HCT116 (cell line): ENCODE data around the gene CBFA2T2.

Source experiments
- CEBPB ChIP-seq: IDR thresholded peaks from 2 replicates; pipeline ENCODE4 v1.6.1; 2012; ENCODE audit warnings: low read depth
- EZH2 ChIP-seq: fragments of 200-600 bp; sonication (generic); IDR thresholded peaks from 2 replicates; pipeline ENCODE4 v1.6.1; 2017; ENCODE audit warnings: antibody characterized with exemption, mixed run types
- JUND ChIP-seq: IDR thresholded peaks from 2 replicates; pipeline ENCODE4 v1.6.1; 2012
- POLR2AphosphoS5 ChIP-seq: IDR thresholded peaks from 2 replicates; pipeline ENCODE4 v1.6.1; 2011; ENCODE audit warnings: mild to moderate bottlenecking, low read depth, low read length, moderate library complexity
- SIN3A ChIP-seq: IDR thresholded peaks from 2 replicates; pipeline ENCODE4 v1.6.1; 2012; ENCODE audit warnings: low read depth
- ZFX ChIP-seq: fragments of 450-650 bp; IDR thresholded peaks from 2 replicates; pipeline ENCODE4 v1.6.1; 2017
- TF ChIP-seq, protein P1 (sequence below), 3 experiments: fragments of 200-600 bp in 1 of 3; sonication (generic) in 1 of 3; IDR thresholded peaks in 2 of 3; conservative IDR thresholded peaks in 1 of 3; 2 replicates each; pipeline ENCODE4 v1.5.1; 2012 to 2017; ENCODE audit warnings: low read depth in 2 of 3, low read length in 2 of 3, antibody characterized with exemption in 1 of 3, borderline replicate concordance in 1 of 3, control low read depth in 1 of 3, mild to moderate bottlenecking in 1 of 3, mixed read lengths in 1 of 3, mixed run types in 1 of 3, moderate library complexity in 1 of 3; ENCODE audit not compliant: insufficient read depth in 1 of 3
- TF ChIP-seq, protein P2 (sequence below): IDR thresholded peaks from 2 replicates; pipeline ENCODE4 v1.6.1; 2012

DNA sequence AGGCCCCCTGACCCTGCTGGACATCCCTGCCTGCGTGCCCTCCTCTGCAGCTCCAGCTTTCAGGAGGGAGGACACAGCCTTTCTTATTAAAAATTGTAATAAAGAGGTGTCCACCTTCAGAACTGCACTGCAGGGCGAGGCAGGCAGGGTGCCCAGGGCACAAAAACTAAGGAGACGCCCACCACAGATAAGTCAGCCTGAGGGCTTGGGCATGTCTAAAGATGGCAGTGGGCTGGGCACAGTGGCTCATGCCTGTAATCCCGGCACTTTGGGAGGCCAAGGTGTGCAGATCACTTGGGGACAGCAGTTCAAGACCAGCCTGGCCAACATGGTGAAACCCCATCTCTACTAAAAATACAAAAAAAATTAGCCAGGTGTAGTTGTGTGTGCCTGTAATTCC is 165.3 kb downstream of the CBFA2T2 start:
- TF ChIP-seq JUND = no peak
- TF ChIP-seq, protein P1, sequence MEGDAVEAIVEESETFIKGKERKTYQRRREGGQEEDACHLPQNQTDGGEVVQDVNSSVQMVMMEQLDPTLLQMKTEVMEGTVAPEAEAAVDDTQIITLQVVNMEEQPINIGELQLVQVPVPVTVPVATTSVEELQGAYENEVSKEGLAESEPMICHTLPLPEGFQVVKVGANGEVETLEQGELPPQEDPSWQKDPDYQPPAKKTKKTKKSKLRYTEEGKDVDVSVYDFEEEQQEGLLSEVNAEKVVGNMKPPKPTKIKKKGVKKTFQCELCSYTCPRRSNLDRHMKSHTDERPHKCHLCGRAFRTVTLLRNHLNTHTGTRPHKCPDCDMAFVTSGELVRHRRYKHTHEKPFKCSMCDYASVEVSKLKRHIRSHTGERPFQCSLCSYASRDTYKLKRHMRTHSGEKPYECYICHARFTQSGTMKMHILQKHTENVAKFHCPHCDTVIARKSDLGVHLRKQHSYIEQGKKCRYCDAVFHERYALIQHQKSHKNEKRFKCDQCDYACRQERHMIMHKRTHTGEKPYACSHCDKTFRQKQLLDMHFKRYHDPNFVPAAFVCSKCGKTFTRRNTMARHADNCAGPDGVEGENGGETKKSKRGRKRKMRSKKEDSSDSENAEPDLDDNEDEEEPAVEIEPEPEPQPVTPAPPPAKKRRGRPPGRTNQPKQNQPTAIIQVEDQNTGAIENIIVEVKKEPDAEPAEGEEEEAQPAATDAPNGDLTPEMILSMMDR (IDR thresholded peaks at IDR 0.05 in 2 of 3, conservative IDR thresholded peaks at IDR 0.05 in 1 of 3; ENCODE audit: borderline replicate concordance in 1 of 3, insufficient read depth in 1 of 3, low read depth in 2 of 3, low read length in 2 of 3) = no peak
- TF ChIP-seq EZH2 = no peak
- TF ChIP-seq ZFX = no peak
- no peak for TF ChIP-seq SIN3A
- no peak for TF ChIP-seq POLR2AphosphoS5
- TF ChIP-seq, protein P2, sequence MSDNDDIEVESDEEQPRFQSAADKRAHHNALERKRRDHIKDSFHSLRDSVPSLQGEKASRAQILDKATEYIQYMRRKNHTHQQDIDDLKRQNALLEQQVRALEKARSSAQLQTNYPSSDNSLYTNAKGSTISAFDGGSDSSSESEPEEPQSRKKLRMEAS = no peak
- no peak for TF ChIP-seq CEBPB
